ENCODE results near the gene MYO3B.

The MYO3B gene

DNA sequence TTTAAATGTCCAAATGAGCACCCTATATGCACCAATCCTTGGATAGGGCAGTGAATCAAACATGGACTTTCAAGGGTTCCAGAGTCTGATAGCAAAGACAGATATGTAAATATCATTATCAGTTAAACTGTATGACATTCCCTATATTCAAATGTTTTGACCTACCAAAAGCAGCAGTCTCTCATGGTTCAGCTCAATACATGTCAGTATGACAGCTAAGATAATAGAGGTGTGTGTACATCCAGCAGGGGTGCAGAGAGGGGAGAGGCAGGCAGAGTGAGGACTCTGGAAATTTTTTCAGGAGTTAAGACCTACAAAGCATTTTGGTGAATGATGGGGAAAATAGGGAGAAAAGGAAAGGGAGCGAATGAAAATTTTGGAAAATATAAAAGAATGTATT lies 106.3 kb downstream of the MYO3B start:
- in situ Hi-C loops (cut with MboI; ENCODE audit: low sequenced_read_pairs), result no loop called here

DNA sequence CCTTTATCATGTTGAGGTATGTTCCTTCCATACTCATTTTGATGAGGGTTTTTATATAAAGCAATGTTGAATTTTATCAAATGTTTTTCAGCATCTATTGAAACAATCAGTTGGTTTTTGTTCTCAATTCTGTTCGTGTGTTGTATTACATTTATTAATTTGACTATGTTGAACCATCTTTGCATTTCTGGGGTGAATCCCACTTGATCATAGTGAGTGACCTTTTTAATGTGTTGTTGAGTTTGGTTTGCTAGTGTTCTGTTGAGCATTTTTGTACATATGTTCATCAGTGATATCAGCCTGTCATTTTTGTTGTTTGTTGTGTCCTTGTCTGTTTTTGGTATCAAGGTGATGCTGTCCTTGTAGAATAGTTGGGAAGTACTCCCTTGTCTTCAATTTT lies 110.9 kb downstream of the MYO3B start:
- in situ Hi-C loops (cut with MboI; ENCODE audit: low sequenced_read_pairs), result no loop called here

DNA sequence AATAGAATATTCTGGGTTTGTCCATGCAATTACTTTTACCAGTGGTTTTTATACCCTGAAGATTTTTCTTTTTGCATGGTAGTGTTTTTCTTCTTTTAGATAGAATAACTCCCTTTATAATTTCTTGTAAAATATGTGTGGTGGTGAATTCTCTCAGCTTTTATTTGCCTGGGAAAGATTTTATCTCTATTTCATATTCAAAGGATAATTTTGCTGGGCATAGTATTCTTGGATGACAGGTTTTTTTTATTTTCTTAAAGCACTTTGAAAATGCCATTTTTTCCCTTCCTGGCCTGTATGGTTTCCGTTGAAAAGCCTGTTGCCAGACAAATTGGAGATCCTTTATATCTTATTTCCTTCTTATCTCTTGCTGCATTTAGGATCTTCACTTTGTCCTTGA lies 113.5 kb downstream of the MYO3B start:
- in situ Hi-C loops (cut with MboI; ENCODE audit: low sequenced_read_pairs), result no loop called here

DNA sequence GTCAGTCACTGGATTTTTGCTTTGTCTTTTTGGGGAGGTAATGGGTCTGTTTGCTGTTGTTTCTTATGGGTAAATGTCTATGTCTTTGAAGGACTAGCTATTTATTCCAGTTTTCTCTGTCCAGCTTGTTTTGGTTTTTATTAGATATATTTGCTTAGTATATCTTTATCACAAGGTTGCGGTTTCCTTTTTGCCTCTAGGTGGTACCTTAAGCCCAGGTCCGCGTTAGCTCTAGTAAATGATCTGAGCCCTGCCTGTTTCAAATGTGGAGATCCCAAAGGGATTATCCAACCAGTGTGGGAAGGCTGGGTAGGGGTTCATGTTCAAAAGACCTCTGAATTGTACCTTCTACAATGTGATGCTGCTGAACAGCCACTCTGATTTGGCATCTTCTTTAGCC lies 114.5 kb downstream of the MYO3B start:
- in situ Hi-C loops (cut with MboI; ENCODE audit: low sequenced_read_pairs), result no loop called here

DNA sequence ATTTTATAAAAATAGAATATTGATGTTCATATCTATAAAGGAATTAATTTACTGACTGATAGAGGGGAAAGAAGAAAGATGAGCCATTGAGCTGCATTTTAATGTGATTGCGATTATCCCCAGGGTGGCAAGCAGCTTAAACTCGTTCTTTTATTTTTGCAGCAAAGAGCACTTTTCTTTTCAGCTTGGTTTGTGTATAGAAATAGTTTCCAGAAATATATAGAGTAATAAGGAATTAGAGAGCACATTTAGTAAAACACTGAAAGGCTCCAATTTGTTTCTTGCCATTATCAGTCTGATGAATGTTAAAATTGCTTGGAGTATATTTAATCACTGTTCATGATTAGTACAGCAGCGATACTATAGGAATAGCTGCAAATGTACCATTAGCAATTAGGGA lies 119.5 kb downstream of the MYO3B start:
- in situ Hi-C loops (cut with MboI; ENCODE audit: low sequenced_read_pairs), result no loop called here

DNA sequence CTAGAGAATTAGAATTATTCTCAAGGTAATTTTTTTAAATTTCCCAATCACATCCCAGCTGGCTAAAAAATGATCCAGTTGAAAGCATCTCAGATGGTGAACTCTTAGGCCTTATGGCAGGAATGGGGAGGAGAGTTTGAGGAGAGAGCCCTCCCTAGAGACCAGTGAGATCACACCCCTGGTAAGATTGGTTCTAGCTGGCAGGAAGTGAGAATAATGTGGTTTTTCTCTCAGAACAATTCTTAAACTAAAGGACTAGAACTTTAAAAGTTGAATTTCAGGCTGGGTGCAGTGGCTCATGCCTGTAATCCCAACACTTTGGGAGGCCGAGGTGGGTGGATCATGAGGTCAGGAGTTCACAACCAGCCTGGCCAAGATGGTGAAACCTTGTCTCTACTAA lies 120.2 kb downstream of the MYO3B start:
- in situ Hi-C loops (cut with MboI; ENCODE audit: low sequenced_read_pairs), result no loop called here

DNA sequence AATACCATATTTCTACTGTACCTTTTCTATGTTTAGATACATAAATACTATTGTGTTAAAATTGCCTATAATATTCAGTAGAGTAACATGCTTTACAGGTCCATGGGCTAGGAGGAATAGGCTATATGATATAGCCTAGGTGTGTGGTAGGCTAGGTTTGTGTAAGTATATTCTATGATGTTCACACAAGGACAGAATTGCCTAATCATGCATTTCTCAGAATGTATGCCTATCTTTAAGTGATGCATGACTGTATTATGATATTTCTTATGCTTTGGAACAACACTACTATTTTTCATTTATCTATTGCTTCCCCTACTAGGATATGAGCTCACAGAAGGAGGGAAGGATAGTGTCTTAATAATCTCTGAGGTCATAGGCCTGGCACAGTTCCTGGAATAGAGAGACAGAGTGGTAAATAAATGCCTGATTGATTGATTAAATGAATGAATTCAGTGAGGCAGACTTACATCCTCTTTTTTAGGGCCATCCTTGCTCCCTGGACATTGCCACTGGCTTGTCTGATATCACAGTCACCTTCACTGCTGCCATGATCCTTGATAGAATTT lies 121.0 kb downstream of the MYO3B start:
- in situ Hi-C loops (cut with MboI; ENCODE audit: low sequenced_read_pairs), result no loop called here

DNA sequence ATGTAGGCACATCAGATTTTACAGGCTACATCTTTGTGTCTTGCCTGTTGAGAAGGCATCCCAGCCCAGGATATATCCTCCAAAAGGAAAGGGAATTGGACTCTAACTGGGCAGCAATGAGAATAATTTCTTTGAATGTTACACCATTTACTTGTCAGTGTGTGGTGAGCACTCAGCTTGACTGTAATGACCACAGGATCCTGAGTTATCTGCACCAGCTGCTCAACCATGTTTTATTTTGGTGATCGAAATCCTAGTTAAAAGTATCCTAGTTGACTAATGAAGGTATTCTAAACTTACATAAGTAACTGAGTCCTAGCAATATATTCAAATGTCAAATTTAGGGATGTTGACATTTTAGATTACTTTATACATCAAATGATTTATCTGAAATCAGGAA lies 123.0 kb downstream of the MYO3B start:
- in situ Hi-C loops (cut with MboI; ENCODE audit: low sequenced_read_pairs), result no loop called here

DNA sequence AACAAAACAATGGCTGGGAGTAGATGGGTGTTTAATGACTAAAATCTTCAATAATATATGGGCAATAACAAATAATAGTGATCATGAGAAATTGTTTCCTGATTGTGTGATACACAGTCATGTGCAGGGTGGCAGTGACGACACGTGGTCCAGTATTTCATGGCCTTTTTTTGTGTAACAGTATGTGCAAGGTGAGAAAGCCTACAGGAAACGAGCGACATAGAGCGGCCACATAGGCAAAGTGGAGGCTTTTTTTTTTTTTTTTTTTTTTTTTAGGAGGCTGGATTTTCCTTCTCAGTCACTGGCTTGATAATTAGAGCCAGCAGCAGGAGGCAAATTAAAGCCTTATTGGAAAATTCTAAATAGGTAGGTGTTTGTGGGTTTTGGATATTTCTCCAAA lies 123.7 kb downstream of the MYO3B start:
- in situ Hi-C loops (cut with MboI; ENCODE audit: low sequenced_read_pairs), result no loop called here

DNA sequence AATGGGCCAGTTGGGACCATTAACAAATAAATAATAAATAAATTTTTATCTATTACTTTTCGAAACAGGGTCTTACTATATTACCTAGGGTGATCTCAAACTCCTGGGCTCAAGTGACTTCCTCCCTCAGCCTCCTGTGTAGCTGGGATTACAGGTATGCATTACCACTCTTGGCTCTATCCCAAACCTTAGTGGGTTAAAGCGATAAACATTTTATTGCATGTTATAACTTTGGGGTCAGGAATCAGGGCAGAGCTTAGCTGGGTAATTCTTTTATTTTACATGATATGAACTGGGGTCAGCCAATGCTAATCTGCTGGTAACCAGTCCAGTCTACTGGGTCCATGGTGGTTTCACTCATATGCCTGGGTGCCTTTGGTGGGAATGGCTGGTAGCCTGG lies 127.8 kb downstream of the MYO3B start:
- in situ Hi-C loops (cut with MboI; ENCODE audit: low sequenced_read_pairs), result no loop called here

DNA sequence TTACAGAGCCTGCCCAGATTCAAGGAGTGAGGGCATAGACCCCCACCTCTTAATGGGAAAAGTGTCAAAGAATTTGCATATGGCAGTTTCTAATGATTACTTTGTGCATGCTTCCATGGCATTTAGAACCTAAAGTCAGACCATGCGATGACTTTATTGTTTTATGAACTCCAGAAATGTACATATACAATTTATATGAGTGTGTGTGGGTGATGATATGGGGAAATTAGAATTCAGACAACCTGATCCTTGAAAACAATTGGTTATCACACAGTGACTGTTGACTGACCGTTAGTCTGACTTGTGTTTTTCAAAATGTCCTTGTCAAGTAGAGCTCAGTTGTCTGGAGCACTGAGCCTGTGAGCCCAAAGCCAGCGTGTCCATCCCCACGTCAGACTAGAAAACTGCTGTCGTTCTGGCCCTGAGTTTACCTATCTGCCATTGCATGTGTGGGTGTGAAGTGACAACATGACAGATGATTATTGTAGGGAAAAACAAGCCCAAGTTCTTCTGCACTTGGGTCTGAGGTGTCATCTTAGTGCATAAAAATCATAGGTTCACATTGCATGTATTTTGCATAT lies 128.4 kb downstream of the MYO3B start:
- in situ Hi-C loops (cut with MboI; ENCODE audit: low sequenced_read_pairs), result no loop called here

DNA sequence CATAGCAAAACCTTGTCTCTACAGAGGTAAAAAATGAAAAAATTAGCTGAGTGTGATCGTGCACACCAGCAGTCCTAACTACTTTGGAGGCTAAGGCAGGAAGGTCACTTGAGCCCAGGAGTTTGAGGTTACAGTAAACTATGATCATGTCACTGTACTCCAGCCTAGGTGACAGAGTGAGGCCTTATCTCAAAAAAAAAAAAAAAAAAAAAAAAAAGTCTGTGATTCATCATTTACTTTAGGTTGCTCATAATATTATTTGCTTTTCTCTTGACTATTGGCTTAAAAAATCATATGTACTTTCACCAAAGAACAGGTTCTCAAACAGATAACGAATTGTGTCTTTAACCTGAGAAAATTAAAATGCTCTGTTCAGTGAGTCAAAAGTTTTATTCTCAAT lies 129.1 kb downstream of the MYO3B start:
- in situ Hi-C loops (cut with MboI; ENCODE audit: low sequenced_read_pairs), result no loop called here

DNA sequence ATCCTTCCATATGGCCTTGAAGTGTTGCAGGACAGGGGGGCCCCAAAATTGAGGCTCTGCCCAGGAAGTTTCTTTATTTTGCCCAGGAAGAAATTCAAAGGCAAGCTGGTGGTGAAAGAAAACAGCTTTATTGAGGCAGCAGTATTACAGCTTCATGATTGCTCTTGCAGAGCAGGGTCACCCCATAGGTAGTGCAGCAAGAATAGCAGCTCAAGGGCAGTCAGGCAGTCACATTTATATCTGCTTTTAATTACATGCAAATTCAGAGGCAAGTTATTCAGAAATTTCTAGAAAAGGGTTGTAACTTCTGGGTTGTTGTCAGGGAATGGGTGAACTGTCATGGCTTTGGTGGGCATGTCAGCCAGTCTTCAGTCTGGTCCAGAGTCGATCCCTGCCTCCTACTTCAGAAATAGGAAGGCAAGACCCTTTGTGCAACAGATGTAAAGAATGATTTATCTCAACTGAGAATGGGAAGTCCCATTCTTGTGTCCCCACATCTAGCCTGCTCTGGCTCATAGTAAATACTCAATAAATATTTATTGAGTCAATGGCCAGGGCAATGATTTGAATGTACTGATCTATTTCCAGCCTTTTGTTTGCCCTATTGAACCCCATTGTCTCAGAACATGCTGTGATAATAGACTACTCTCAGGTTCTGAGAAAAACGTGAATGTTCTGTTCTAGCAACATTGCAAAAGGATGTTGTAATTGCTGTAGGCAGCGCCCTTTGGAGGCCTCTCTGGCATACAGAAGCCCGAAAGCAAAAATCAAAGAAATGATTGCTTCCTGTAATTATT lies 129.8 kb downstream of the MYO3B start:
- in situ Hi-C loops (cut with MboI; ENCODE audit: low sequenced_read_pairs), result no loop called here

DNA sequence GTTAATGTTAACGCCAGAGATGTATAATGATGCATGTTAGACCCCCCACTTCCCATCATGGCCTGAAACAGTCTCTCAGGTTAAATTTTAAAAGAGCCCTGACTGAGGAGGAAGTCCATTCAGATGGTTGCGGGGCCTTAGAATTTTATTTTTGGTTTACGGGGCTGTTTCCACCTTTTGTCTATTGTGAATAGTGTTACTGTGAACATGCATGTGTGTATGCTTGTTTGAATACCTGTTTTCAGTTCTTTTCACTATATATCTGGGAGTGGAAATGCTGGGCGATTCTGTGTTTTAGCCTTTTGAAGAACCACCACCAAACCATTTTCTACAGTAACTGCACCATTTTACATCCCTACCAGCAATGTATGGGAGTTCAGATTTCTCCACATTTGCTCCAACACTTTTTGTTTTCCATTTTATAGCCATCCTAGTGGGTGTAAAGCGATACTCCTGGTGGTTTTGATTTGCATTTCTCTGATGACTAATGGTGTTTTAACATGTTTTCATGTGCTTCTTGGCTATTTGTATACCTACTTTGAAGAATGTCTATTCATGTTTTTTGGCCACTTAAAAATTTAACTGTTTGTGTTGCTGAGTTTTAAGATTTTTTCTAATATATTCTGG lies 133.0 kb downstream of the MYO3B start:
- in situ Hi-C loops (cut with MboI; ENCODE audit: low sequenced_read_pairs), result no loop called here

DNA sequence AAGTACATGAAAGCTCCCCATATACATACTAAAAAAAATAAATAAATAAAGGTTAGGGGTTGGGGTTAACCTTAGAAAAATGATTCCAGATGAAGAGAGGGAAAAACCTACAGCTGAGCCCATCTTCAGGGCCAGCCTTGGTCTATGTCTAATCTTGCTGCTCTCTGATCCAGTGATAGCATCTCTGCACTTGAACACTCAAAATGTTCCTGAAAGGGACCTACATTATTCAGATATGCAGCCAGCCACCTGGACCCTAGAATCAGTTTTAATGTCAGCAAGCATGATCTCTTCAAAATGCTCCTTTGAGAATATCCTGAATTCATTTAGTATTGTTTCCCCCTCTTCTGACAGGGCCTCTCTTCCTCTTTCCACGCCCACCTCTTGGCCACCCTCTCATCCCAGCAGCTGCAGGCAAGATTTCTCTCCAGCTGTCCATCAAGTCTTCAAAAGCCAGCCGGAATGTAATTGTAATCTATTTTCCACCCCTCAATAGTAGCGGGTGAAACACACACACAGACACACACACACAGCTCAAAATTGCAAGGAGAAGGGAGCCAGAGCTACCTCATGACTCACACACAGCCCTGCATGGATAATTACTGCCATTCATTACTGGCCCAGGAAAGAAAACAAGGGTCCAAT lies 135.5 kb downstream of the MYO3B start:
- in situ Hi-C loops (cut with MboI; ENCODE audit: low sequenced_read_pairs), result no loop called here

DNA sequence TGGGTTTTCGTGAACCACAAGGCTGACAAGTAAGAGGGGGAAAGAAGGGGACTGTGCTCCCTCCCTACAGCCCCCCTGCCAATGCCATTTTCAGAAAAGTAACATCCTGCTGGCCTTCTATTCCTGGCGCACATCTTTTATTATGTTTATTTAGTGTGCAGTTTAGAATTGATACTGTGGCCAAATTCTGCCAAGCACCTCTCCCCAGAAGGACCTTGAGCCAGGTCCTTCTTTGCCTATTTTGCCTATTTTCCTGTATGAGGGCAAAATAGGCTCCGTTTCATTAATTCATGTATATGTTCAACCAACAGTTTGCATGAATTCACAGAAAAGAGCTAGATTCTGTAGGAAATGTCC lies 136.0 kb downstream of the MYO3B start:
- in situ Hi-C loops (cut with MboI; ENCODE audit: low sequenced_read_pairs), result no loop called here

DNA sequence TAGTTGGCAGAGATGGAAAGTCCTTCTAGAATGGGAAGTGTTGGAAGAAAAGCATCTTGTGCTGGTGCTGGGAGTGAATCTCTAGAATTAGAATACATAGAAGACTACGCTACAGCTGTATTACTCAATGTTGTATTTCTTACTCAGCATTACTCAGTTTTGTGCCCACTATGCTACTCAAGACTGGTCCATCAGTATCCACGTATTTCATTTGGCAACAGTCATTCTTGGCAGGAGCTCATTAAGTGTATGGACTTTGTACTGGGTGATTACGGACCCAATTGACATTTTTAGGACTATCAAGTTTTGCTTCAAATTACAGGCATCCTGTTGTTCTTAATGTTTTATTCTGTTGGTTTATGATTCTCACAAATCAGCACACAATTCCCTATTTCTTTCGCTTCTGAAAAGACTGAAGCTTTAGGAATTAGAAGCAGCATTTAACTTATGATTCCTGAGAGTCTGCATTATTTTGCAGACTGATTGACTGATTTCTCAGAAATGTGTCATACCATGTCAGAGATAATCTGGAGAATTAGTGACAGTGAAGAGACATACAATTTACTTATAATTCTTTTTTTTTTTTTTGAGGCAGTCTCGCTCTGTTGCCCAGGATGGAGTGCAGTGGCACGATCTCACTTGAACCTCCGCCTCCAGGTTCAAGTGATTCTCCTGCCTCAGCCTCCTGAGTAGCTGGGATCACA lies 136.9 kb downstream of the MYO3B start:
- in situ Hi-C loops (cut with MboI; ENCODE audit: low sequenced_read_pairs), result no loop called here

DNA sequence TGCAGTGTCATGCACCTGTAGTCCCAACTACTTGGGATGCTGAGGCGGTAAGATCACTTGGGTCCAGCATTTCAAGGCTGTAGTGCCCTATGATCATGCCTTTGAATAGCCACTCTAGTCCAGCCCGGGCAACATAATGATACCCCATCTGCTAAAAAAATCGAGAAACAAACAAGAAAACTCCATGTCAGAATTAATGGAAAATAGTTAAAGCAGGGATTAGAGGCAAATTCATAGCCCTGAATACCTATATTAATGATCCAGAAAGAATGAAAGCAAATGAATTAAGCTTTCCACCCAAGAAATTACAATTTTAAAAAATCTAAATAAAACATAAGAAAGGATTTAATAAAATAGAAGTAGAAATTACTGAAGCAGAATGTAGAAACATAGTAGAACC lies 143.0 kb downstream of the MYO3B start:
- in situ Hi-C loops (cut with MboI; ENCODE audit: low sequenced_read_pairs), result no loop called here

DNA sequence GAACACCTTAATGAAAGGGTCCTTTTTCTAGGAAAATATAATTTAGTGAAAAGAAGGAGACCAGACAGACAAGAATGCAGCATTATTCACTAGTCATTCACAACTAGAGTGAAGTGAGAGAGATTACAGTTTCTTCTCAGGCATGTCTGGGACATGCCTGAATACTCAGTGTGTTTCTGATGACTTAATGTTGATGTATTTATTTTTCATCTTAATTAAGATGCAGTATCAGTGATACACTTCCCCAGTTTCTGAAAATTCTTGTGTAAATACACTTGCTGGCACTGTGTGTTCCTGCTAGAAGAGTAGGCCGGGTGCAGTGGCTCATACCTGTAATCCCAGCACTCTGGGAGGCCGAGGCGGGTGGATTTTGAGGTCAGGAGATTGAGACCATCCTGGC lies 143.6 kb downstream of the MYO3B start:
- in situ Hi-C loops (cut with MboI; ENCODE audit: low sequenced_read_pairs), result no loop called here

DNA sequence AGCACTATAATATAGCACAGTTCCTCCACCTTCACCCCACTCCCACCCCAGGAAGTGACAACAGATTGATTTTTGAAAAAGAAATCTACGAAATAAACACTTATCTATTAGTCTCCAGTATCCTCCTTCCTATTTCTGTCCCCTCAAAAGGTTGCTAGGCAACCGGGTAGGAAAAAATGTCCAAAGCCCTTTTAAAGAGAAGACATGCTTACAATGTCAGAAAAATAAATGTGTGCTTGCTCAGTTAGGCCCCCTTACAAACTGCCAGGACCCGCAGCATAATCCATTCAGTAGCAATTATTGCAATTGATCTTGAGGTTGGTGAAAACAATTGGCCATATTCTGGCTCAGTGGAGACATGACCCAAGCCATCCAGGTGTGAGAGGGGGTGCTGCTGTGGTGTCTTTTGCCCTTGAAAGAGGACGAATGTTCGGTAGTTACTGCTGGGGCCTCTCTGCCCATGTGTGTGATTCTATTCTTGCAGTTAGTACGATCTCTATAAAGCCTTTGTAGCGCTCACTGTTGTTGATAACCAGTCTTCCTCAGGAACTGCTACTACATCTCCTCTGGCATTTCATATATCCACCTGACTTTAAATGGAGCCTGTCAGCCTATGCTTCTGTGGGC lies 144.3 kb downstream of the MYO3B start:
- in situ Hi-C loops (cut with MboI; ENCODE audit: low sequenced_read_pairs), result no loop called here

DNA sequence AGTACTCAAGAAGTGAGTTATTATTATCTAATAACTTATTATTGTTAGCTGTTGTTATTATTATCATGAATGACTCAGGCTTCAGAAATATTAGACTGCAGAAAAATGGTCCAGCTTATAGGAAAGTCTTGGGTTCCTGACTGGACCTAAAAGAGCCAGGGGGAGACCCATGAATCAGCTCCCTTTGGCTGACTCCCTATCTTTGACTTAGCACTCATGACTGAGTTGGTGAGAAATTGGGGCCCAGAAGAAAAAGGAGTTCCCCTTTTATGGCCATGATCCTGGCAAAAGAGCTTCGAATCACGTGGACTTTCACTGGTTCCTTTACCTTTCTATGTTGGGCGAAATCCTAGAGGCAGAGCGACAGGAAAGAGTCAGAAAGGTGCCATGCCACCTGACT lies 145.8 kb downstream of the MYO3B start:
- in situ Hi-C loops (cut with MboI; ENCODE audit: low sequenced_read_pairs), result no loop called here

Data from HL-60/S4 (cell line).